A673 (cell line): ENCODE measurements around the gene SLC7A9.

ENCODE experiments used
- EZH2 ChIP-seq: fragments of 200-600 bp; sonication (generic); IDR thresholded peaks from 2 replicates; pipeline ENCODE4 v1.6.1; 2017; ENCODE audit warnings: borderline replicate concordance, low read depth, mild to moderate bottlenecking, mixed read lengths, antibody characterized with exemption, low read length; ENCODE audit not compliant: poor library complexity, severe bottlenecking
- TF ChIP-seq, protein P1 (sequence below): fragments of 300-800, 200-600 bp; sonication (generic); conservative IDR thresholded peaks from 2 replicates; pipeline ENCODE4 v1.5.1; 2017; ENCODE audit warnings: low read depth, mild to moderate bottlenecking, antibody characterized with exemption, low read length, moderate library complexity, mixed read lengths

DNA sequence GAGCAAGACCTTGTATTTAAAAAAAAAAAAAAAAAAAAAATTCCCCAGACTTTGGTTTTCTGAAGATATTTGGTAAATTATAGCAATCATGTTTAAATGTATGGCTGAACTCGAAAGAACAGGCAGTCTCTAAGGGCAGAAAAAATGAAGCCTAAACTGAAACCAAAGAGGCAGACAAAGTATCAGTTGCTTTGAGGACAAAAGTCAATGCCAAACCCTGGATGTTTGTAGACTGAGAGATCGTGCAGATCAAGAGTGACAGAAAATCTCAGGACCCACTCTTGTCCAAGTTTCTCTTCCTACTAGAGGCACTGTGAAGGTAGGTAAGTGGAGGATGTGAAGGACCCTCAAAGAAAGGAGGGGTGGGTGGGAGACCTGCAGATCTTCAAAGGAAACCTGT lies 11.1 kb upstream of the SLC7A9 start:
- TF ChIP-seq, protein P1, sequence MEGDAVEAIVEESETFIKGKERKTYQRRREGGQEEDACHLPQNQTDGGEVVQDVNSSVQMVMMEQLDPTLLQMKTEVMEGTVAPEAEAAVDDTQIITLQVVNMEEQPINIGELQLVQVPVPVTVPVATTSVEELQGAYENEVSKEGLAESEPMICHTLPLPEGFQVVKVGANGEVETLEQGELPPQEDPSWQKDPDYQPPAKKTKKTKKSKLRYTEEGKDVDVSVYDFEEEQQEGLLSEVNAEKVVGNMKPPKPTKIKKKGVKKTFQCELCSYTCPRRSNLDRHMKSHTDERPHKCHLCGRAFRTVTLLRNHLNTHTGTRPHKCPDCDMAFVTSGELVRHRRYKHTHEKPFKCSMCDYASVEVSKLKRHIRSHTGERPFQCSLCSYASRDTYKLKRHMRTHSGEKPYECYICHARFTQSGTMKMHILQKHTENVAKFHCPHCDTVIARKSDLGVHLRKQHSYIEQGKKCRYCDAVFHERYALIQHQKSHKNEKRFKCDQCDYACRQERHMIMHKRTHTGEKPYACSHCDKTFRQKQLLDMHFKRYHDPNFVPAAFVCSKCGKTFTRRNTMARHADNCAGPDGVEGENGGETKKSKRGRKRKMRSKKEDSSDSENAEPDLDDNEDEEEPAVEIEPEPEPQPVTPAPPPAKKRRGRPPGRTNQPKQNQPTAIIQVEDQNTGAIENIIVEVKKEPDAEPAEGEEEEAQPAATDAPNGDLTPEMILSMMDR, result no peak
- no peak for TF ChIP-seq EZH2
